ENCODE measurements around the gene MAN2B2. TPM values are rescaled to one million over a fixed set of nuclear protein-coding genes. Genes with fewer than 3 reads are reported as not detected.

MAN2B2 gene
- total RNA-seq, 1 experiment from 2014 or later: 5.9 TPM

DNA sequence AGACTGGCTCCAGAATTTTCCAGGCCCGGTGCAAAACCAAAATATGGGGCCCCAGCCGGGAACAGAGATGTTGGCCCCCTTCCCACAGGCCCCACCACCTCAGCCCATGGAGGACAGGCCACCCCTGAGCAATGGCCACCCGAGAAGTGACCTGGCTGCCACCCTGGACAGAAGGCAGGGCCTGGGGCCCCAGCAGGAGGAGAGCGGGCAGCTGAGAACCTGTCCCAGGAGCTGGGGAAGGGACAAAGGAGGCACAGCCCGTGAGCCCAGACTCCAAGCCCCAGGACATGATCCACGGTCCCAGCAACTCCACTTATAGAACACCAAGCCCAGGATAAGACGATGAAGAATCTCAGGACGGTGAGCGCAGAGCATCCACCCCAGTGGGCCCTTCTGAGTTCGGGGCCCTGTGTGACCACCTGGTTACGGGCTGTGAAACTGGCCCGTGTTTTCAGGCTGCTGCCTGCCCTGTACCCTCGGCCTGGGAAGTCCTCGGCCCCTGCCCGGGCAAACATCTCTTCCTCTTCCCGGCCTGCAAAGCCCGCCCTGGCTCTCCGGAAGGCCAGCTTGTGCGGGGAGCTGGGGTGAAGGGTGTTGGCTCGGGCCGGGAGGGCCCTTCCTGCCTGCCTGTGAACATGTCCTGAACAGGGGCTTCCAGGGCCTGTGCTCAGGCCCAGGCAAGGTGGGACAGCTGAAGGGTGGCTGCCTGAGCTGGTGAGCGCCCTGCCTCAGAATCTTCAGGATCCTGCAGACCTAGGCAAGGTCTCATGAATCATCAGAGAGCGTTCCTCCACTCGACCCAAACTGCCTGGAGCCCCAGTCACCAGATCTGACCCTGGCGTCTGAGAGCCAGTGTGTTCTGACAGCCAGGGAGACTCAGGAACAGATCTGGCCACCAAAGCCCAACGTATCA is 47.0 kb upstream of the MAN2B2 start:
- H3T11ph ChIP-seq (ENCODE audit: low read length): no peak overlapping the region
- no peak overlapping the region for H3K27ac ChIP-seq (ENCODE audit: insufficient read length, low read depth, low read length)
- H3K79me2 ChIP-seq (ENCODE audit: insufficient read depth, low read length): no peaks in the 10 kb centered on the region
- no CpG with 5 or more reads among the region's 26 CpGs for WGBS (ENCODE audit: extremely low coverage, insufficient read length, low lambda C conversion rate)
- no peak overlapping the region for H2AFZ ChIP-seq (ENCODE audit: low read length)
- no peak overlapping the region for H2BK20ac ChIP-seq (ENCODE audit: low read depth, low read length, poor library complexity, severe bottlenecking)
- H4K91ac ChIP-seq (ENCODE audit: insufficient read length, low read depth, low read length): no peak overlapping the region
- no peaks in the 10 kb centered on the region for H3K23me2 ChIP-seq (ENCODE audit: insufficient read length, low read depth, low read length, poor library complexity, severe bottlenecking)
- no peak overlapping the region for H2BK12ac ChIP-seq (ENCODE audit: insufficient read length, low read depth, low read length)
- no peaks in the 10 kb centered on the region for H3K9me3 ChIP-seq (ENCODE audit: control insufficient read depth, low read depth, low read length)
- H3K27me3 Mint-ChIP-seq (ENCODE audit: low read depth): peaks cover 3% of the 10 kb centered on the region
- peak overlapping the region; percentile 28; the same call in 1 of the 2 replicates for H3K14ac ChIP-seq (ENCODE audit: insufficient read depth, low read length)
- no peak overlapping the region for H2BK15ac ChIP-seq (ENCODE audit: low read depth, low read length)
- TF ChIP-seq, protein P1, sequence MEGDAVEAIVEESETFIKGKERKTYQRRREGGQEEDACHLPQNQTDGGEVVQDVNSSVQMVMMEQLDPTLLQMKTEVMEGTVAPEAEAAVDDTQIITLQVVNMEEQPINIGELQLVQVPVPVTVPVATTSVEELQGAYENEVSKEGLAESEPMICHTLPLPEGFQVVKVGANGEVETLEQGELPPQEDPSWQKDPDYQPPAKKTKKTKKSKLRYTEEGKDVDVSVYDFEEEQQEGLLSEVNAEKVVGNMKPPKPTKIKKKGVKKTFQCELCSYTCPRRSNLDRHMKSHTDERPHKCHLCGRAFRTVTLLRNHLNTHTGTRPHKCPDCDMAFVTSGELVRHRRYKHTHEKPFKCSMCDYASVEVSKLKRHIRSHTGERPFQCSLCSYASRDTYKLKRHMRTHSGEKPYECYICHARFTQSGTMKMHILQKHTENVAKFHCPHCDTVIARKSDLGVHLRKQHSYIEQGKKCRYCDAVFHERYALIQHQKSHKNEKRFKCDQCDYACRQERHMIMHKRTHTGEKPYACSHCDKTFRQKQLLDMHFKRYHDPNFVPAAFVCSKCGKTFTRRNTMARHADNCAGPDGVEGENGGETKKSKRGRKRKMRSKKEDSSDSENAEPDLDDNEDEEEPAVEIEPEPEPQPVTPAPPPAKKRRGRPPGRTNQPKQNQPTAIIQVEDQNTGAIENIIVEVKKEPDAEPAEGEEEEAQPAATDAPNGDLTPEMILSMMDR (conservative IDR thresholded peaks at IDR 0.05): no peak
- H3K79me1 ChIP-seq (ENCODE audit: insufficient read depth, low read depth, low read length, poor library complexity, severe bottlenecking): no peaks in the 10 kb centered on the region
- H3K4me1 Mint-ChIP-seq: peaks cover 18 to 31% of the 10 kb centered on the region in 2 experiments
- H3K18ac ChIP-seq (ENCODE audit: insufficient read length, low read depth, low read length): no peak overlapping the region
- H4K20me1 ChIP-seq (ENCODE audit: control insufficient read depth, insufficient read depth, insufficient read length): no peaks in the 10 kb centered on the region
- no peak overlapping the region for H3K56ac ChIP-seq (ENCODE audit: insufficient read length, low read depth, low read length)
- no peak overlapping the region for H3K4me3 Mint-ChIP-seq
- peaks cover 4% of the 10 kb centered on the region; the same call in 1 of the 2 replicates for H3K4me1 ChIP-seq (ENCODE audit: insufficient read depth, low read length)
- no peak for DNase-seq
- peak overlapping the region in 1 of 3 experiments; percentile 83; a peak in 2 of 7 replicates for H3K27ac Mint-ChIP-seq
- 0 out of 2 replicates have a peak, but pooled peaks cover 2% of the 10 kb centered on the region for H3K27me3 ChIP-seq (ENCODE audit: insufficient read depth, low read length)
- no peaks in the 10 kb centered on the region for H3K36me3 Mint-ChIP-seq (ENCODE audit: insufficient read depth in 1 of 3, low read depth in 3 of 3)
- H3K4me2 ChIP-seq (ENCODE audit: insufficient read depth, insufficient read length, low read length): no peak overlapping the region
- no peaks in the 10 kb centered on the region; a peak in 1 of 5 replicates for H3K9me3 Mint-ChIP-seq
- no peak overlapping the region for H4K8ac ChIP-seq (replicated peaks; ENCODE audit: insufficient read length, low read depth, low read length)
- no peak overlapping the region for H2AK5ac ChIP-seq (ENCODE audit: insufficient read length, low read length)
- no peak overlapping the region for H2BK5ac ChIP-seq (ENCODE audit: insufficient read length, low read length)
- H3K9ac ChIP-seq (ENCODE audit: extremely low read depth, insufficient read length, low read length): no peak overlapping the region
- H2BK120ac ChIP-seq (ENCODE audit: low read depth, low read length, poor library complexity, severe bottlenecking): no peak overlapping the region
- H3K4ac ChIP-seq (ENCODE audit: low read depth, low read length): no peak overlapping the region
- no peak overlapping the region for H4K5ac ChIP-seq (ENCODE audit: insufficient read length, low read depth, low read length)
- no peak overlapping the region for H3K23ac ChIP-seq (ENCODE audit: insufficient read length, low read depth, low read length)

Data from H9 (cell line).